ENCODE data around the gene TBCD. TPM values are rescaled to one million over a fixed set of nuclear protein-coding genes. Genes with fewer than 3 reads are reported as not detected.

TBCD gene
- total and polyA plus RNA-seq, 9 of the 15 experiments (the other 6 are each of a cell fraction or from before 2014, with no cell fraction given): 8.9 to 98.5 (median 28.0) TPM

- FAIRE-seq (no peak), ATAC-seq (no peak), DNase-seq (ENCODE audit: extremely low read depth in 1 of 4, low spot score in 3 of 4) (no peak)
- H3K4me3 ChIP-seq: no peak overlapping the region
- ChIA-PET POLR2A (no interaction called here), CTCF (ENCODE audit: low intra/inter-chr PET ratio) (no interaction called here)
- H3K9ac ChIP-seq (ENCODE audit: insufficient read depth in 1 of 2, low read depth in 2 of 2, low read length in 2 of 2): no peak overlapping the region
- peaks cover 0 to 16% of the 10 kb centered on the region in 2 experiments; a peak in 1 of 5 replicates for H3K4me1 ChIP-seq (replicated peaks in 1 of 2; ENCODE audit: control insufficient read depth in 2 of 2, insufficient read depth in 2 of 2, low read length in 2 of 2)
- no peaks in the 10 kb centered on the region for H4K20me1 ChIP-seq (replicated peaks; ENCODE audit: control insufficient read depth, insufficient read depth, low read length)
- intact Hi-C loops (cut with micrococcal nuclease) (no loop called here), in situ Hi-C loops (cut with MboI) (no loop called here)
- BruUV-seq (replicated peaks): no TSS peak
- no peak overlapping the region for H3K4me2 ChIP-seq (ENCODE audit: insufficient read depth, low read length)
- no peak overlapping the region for H2AFZ ChIP-seq (ENCODE audit: low read depth, low read length)
- no peaks in the 10 kb centered on the region for H3K9me3 ChIP-seq (replicated peaks; ENCODE audit: control insufficient read depth, insufficient read depth, low read depth, low read length)
- H3K36me3 ChIP-seq (ENCODE audit: control insufficient read depth, insufficient read depth, low read length): no peaks in the 10 kb centered on the region
- no peaks in the 10 kb centered on the region for H3K27me3 ChIP-seq (ENCODE audit: control insufficient read depth in 2 of 2, insufficient read depth in 2 of 2, low read length in 2 of 2)
- WGBS (ENCODE audit: insufficient coverage, low coverage, missing lambda C conversion rate): 70% methylated on average over 4 of the region's 25 CpGs
- H3K27ac ChIP-seq (ENCODE audit: extremely low read depth, low read depth, low read length): no peak overlapping the region
- no peak for TF ChIP-seq POLR2G (IDR thresholded peaks at IDR 0.05; ENCODE audit: low read depth, low read length)
- no peak for TF ChIP-seq ZNF134 (CRISPR knock-in tag; conservative IDR thresholded peaks at IDR 0.05)
- TF ChIP-seq TRIM24 (IDR thresholded peaks at IDR 0.05): no peak
- no peak for TF ChIP-seq ZNF778 (CRISPR knock-in tag; IDR thresholded peaks at IDR 0.05)
- no peak for TF ChIP-seq KLF16 (IDR thresholded peaks at IDR 0.05)
- TF ChIP-seq ZNF347 (CRISPR knock-in tag; IDR thresholded peaks at IDR 0.05; ENCODE audit: low read depth): no peak
- no peak for TF ChIP-seq WHSC1 (IDR thresholded peaks at IDR 0.05; ENCODE audit: low read length)
- no peak for TF ChIP-seq ZNF24 (IDR thresholded peaks at IDR 0.05)
- TF ChIP-seq ZBTB7A (IDR thresholded peaks at IDR 0.05; ENCODE audit: borderline replicate concordance, control insufficient read depth, low read depth, low read length): no peak
- TF ChIP-seq ATF7 (IDR thresholded peaks at IDR 0.05): no peak
- TF ChIP-seq JUN (IDR thresholded peaks at IDR 0.05; ENCODE audit: borderline replicate concordance, low read depth, low read length): no peak
- TF ChIP-seq JUN (CRISPR knock-in tag; IDR thresholded peaks at IDR 0.05; ENCODE audit: borderline replicate concordance): no peak
- no peaks in the 10 kb centered on the region for H3K9me1 ChIP-seq (ENCODE audit: control insufficient read depth, insufficient read depth, low read length)
- no peaks in the 10 kb centered on the region for H3K79me2 ChIP-seq (ENCODE audit: control insufficient read depth, insufficient read depth, low read length)
These were observed 213.0 kb downstream of the TBCD start for GRCh38 chr17:82964851-82965341.
